SK-N-SH treated with all-trans-retinoic acid at 6 μM for 48 hours (cell line): ENCODE measurements around the gene NCAM1.
A peak's percentile ranks its signal among the peaks of the same experiment; 100 is the strongest.

Experiments
- ATAC-seq: fragments of 200-7000 bp; cut with Tn5 transposase; 3 replicates; pipeline ENCODE4 v1.9.1; 2020; ENCODE audit warnings: mild to moderate bottlenecking, moderate library complexity
- ARNTL ChIP-seq: fragments of 450-650 bp; formaldehyde crosslinking; IDR thresholded peaks from 2 replicates; pipeline ENCODE4 v1.5.0; 2020; ENCODE audit warnings: low read depth, mild to moderate bottlenecking, moderate library complexity, borderline replicate concordance
- BACH2 ChIP-seq: fragments of 250-450 bp; sonication (Bioruptor Pico); IDR thresholded peaks from 2 replicates; pipeline ENCODE4 v1.9.0; 2021; ENCODE audit warnings: mild to moderate bottlenecking, borderline replicate concordance
- ESRRG ChIP-seq: fragments of 250-450 bp; sonication (Bioruptor Pico); IDR thresholded peaks from 2 replicates; pipeline ENCODE4 v1.6.1; 2021; ENCODE audit warnings: mild to moderate bottlenecking
- GLIS3 ChIP-seq: fragments of 250-450 bp; sonication (Bioruptor Pico); IDR thresholded peaks from 2 replicates; pipeline ENCODE4 v1.5.0; 2020; ENCODE audit warnings: mild to moderate bottlenecking, moderate library complexity
- ISL1 ChIP-seq: fragments of 250-450 bp; sonication (Bioruptor Pico); IDR thresholded peaks from 2 replicates; pipeline ENCODE4 v2.1.2; 2022; ENCODE audit warnings: mild to moderate bottlenecking, moderate library complexity
- OSR1 ChIP-seq: fragments of 250-450 bp; sonication (Bioruptor Pico); IDR thresholded peaks from 2 replicates; pipeline ENCODE4 v1.8.0; 2022; ENCODE audit warnings: moderate library complexity, mild to moderate bottlenecking, inconsistent platforms
- RARB ChIP-seq: fragments of 250-450 bp; sonication (Bioruptor Pico); IDR thresholded peaks from 2 replicates; pipeline ENCODE4 v1.8.0; 2021; ENCODE audit warnings: mild to moderate bottlenecking, moderate library complexity
- SNAI2 ChIP-seq: fragments of 250-450 bp; sonication (Bioruptor Pico); IDR thresholded peaks from 2 replicates; pipeline ENCODE4 v1.5.0; 2020; ENCODE audit warnings: mild to moderate bottlenecking, moderate library complexity
- TCF4 ChIP-seq: fragments of 250-450 bp; sonication (Bioruptor Pico); IDR thresholded peaks from 2 replicates; pipeline ENCODE4 v1.8.0; 2021; ENCODE audit warnings: mild to moderate bottlenecking, moderate library complexity, borderline replicate concordance
- TOX ChIP-seq: fragments of 250-450 bp; sonication (Bioruptor Pico); IDR thresholded peaks from 2 replicates; pipeline ENCODE4 v1.8.0; 2021; ENCODE audit warnings: mild to moderate bottlenecking, moderate library complexity, borderline replicate concordance
- ZC3H10 ChIP-seq: fragments of 250-450 bp; sonication (Bioruptor Pico); IDR thresholded peaks from 2 replicates; pipeline ENCODE4 v1.5.1; 2021; ENCODE audit warnings: mild to moderate bottlenecking, moderate library complexity
- ZFP3 ChIP-seq: fragments of 250-450 bp; sonication (Bioruptor Pico); IDR thresholded peaks from 2 replicates; pipeline ENCODE4 v1.5.0; 2020; ENCODE audit warnings: mild to moderate bottlenecking, moderate library complexity
- ZNF565 ChIP-seq: fragments of 450-650 bp; formaldehyde crosslinking; conservative IDR thresholded peaks from 2 replicates; pipeline ENCODE4 v1.5.0; 2020; ENCODE audit warnings: low read depth, mild to moderate bottlenecking, moderate library complexity
- ZNF70 ChIP-seq: fragments of 450-650 bp; formaldehyde crosslinking; IDR thresholded peaks from 2 replicates; pipeline ENCODE4 v1.5.0; 2020; ENCODE audit warnings: mild to moderate bottlenecking, moderate library complexity
- ZNF8 ChIP-seq: fragments of 450-650 bp; formaldehyde crosslinking; IDR thresholded peaks from 2 replicates; pipeline ENCODE4 v1.5.0; 2020; ENCODE audit warnings: mild to moderate bottlenecking, moderate library complexity
- TF ChIP-seq, protein P1 (sequence below): fragments of 250-450 bp; sonication (Bioruptor Pico); IDR thresholded peaks from 2 replicates; pipeline ENCODE4 v1.5.0; 2020; ENCODE audit warnings: mild to moderate bottlenecking, moderate library complexity
- TF ChIP-seq, protein P2 (sequence below): fragments of 250-450 bp; sonication (Bioruptor Pico); IDR thresholded peaks from 2 replicates; pipeline ENCODE4 v1.5.1; 2020; ENCODE audit warnings: low read depth, mild to moderate bottlenecking, moderate library complexity
- TF ChIP-seq, protein P3 (sequence below): fragments of 250-450 bp; sonication (Bioruptor Pico); IDR thresholded peaks from 2 replicates; pipeline ENCODE4 v1.5.1; 2021; ENCODE audit warnings: mild to moderate bottlenecking, moderate library complexity
- TF ChIP-seq, protein P4 (sequence below): fragments of 250-450 bp; sonication (Bioruptor Pico); IDR thresholded peaks from 2 replicates; pipeline ENCODE4 v1.8.0; 2020; ENCODE audit warnings: mild to moderate bottlenecking, moderate library complexity, borderline replicate concordance
- TF ChIP-seq, protein P5 (sequence below): fragments of 250-450 bp; sonication (Bioruptor Pico); IDR thresholded peaks from 2 replicates; pipeline ENCODE4 v1.8.0; 2021; ENCODE audit warnings: low read depth, mild to moderate bottlenecking, moderate library complexity, borderline replicate concordance

The NCAM1 gene

DNA sequence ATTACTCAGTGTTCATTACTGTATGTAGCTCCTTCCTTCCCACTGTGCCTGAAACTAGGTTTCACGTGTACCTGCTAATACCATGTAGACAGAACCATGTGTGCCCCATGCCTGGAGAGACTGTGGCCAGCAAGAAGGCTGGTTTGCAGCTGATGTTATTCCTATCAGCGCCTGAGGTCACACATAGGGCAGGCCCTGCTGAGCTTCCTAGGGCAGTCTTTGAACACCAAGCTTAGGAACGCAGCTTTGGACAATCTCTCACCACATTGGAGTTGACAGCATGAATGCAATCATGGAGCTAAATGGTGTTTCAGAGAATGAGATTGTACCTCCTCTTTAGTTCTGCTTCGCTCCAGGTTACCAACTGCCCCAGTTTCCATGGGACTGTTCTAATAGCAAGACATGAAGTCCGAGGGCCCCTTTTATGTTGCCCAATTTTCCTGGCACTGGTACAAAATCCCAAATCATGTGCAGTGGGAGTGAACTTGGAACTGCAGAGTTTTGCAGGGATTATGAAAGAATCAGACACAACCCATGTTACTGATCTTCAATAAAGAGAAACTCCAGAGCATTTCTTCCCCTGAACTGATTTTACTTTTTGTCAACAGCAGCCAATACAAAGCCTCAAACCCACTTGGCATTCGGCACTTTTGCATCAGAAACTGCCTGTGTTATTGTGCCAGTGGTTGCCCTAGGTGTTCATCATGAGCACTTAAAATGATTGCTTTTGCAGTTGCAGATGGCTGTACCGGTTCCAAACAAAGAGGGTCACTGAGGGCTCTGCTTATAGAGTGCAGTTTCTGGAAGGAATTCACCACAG, 199.0 kb downstream of the NCAM1 start:
- TF ChIP-seq, protein P1, sequence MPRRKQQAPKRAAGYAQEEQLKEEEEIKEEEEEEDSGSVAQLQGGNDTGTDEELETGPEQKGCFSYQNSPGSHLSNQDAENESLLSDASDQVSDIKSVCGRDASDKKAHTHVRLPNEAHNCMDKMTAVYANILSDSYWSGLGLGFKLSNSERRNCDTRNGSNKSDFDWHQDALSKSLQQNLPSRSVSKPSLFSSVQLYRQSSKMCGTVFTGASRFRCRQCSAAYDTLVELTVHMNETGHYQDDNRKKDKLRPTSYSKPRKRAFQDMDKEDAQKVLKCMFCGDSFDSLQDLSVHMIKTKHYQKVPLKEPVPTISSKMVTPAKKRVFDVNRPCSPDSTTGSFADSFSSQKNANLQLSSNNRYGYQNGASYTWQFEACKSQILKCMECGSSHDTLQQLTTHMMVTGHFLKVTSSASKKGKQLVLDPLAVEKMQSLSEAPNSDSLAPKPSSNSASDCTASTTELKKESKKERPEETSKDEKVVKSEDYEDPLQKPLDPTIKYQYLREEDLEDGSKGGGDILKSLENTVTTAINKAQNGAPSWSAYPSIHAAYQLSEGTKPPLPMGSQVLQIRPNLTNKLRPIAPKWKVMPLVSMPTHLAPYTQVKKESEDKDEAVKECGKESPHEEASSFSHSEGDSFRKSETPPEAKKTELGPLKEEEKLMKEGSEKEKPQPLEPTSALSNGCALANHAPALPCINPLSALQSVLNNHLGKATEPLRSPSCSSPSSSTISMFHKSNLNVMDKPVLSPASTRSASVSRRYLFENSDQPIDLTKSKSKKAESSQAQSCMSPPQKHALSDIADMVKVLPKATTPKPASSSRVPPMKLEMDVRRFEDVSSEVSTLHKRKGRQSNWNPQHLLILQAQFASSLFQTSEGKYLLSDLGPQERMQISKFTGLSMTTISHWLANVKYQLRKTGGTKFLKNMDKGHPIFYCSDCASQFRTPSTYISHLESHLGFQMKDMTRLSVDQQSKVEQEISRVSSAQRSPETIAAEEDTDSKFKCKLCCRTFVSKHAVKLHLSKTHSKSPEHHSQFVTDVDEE (CRISPR knock-in tag), result no peak
- TF ChIP-seq, protein P2, sequence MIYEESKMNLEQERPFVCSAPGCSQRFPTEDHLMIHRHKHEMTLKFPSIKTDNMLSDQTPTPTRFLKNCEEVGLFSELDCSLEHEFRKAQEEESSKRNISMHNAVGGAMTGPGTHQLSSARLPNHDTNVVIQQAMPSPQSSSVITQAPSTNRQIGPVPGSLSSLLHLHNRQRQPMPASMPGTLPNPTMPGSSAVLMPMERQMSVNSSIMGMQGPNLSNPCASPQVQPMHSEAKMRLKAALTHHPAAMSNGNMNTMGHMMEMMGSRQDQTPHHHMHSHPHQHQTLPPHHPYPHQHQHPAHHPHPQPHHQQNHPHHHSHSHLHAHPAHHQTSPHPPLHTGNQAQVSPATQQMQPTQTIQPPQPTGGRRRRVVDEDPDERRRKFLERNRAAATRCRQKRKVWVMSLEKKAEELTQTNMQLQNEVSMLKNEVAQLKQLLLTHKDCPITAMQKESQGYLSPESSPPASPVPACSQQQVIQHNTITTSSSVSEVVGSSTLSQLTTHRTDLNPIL, result no peak
- no peak for TF ChIP-seq ESRRG
- no peak for TF ChIP-seq ZNF565 (CRISPR knock-in tag)
- TF ChIP-seq, protein P3, sequence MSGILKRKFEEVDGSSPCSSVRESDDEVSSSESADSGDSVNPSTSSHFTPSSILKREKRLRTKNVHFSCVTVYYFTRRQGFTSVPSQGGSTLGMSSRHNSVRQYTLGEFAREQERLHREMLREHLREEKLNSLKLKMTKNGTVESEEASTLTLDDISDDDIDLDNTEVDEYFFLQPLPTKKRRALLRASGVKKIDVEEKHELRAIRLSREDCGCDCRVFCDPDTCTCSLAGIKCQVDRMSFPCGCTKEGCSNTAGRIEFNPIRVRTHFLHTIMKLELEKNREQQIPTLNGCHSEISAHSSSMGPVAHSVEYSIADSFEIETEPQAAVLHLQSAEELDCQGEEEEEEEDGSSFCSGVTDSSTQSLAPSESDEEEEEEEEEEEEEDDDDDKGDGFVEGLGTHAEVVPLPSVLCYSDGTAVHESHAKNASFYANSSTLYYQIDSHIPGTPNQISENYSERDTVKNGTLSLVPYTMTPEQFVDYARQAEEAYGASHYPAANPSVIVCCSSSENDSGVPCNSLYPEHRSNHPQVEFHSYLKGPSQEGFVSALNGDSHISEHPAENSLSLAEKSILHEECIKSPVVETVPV, result no peak
- TF ChIP-seq, protein P4, sequence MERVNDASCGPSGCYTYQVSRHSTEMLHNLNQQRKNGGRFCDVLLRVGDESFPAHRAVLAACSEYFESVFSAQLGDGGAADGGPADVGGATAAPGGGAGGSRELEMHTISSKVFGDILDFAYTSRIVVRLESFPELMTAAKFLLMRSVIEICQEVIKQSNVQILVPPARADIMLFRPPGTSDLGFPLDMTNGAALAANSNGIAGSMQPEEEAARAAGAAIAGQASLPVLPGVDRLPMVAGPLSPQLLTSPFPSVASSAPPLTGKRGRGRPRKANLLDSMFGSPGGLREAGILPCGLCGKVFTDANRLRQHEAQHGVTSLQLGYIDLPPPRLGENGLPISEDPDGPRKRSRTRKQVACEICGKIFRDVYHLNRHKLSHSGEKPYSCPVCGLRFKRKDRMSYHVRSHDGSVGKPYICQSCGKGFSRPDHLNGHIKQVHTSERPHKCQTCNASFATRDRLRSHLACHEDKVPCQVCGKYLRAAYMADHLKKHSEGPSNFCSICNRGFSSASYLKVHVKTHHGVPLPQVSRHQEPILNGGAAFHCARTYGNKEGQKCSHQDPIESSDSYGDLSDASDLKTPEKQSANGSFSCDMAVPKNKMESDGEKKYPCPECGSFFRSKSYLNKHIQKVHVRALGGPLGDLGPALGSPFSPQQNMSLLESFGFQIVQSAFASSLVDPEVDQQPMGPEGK (CRISPR knock-in tag), result no peak
- no peak for TF ChIP-seq GLIS3 (CRISPR knock-in tag)
- TF ChIP-seq ZC3H10, result no peak
- TF ChIP-seq, protein P5, sequence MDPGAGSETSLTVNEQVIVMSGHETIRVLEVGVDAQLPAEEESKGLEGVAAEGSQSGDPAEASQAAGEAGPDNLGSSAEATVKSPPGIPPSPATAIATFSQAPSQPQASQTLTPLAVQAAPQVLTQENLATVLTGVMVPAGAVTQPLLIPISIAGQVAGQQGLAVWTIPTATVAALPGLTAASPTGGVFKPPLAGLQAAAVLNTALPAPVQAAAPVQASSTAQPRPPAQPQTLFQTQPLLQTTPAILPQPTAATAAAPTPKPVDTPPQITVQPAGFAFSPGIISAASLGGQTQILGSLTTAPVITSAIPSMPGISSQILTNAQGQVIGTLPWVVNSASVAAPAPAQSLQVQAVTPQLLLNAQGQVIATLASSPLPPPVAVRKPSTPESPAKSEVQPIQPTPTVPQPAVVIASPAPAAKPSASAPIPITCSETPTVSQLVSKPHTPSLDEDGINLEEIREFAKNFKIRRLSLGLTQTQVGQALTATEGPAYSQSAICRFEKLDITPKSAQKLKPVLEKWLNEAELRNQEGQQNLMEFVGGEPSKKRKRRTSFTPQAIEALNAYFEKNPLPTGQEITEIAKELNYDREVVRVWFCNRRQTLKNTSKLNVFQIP, result no peak
- no peak for TF ChIP-seq ZNF70 (CRISPR knock-in tag)
- no peak for TF ChIP-seq BACH2 (CRISPR knock-in tag)
- TF ChIP-seq TOX (CRISPR knock-in tag), result no peak
- TF ChIP-seq RARB (CRISPR knock-in tag), result no peak
- TF ChIP-seq OSR1 (CRISPR knock-in tag), result no peak
- TF ChIP-seq SNAI2 (CRISPR knock-in tag), result no peak
- no peak for TF ChIP-seq ZFP3
- TF ChIP-seq ARNTL (CRISPR knock-in tag), result no peak
- TF ChIP-seq ISL1 (CRISPR knock-in tag), result no peak
- TF ChIP-seq TCF4 (CRISPR knock-in tag), result no peak
- ATAC-seq, result peak; percentile 89

DNA sequence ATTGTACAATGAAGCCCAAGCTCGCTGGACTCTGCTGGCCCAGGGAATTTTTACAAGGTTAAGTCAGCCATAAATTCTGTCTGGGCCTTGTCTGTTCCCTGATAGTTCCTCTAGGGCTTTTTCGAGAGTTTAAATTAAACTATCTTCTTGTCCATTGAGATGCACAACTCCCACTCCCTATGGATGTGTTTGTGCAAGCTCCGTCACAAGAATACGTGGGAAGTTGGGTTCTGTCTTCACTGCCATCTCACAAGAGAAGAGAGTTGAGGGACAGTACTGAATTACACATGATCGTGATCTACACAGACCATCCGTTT, 199.5 kb downstream of the NCAM1 start:
- ATAC-seq, result no peak; the same call in 2 of the 3 replicates
- TF ChIP-seq, protein P2, result no peak
- TF ChIP-seq OSR1 (CRISPR knock-in tag) (no peak), ESRRG (no peak), BACH2 (CRISPR knock-in tag) (no peak), ZNF565 (CRISPR knock-in tag) (no peak), ZNF8 (CRISPR knock-in tag) (no peak), ZNF70 (CRISPR knock-in tag) (no peak), ARNTL (CRISPR knock-in tag) (no peak), TOX (CRISPR knock-in tag) (no peak)
- TF ChIP-seq, protein P5, result no peak
- TF ChIP-seq, protein P1 (CRISPR knock-in tag), result no peak
